GM06990 (cell line): ENCODE measurements around the gene GLG1.

Experiments used
- DNase-seq: peaks from one replicate; pipeline ENCODE4 v3.0.0-alpha.2; 2011; ENCODE audit not compliant: insufficient read length; ENCODE audit errors: extremely low read depth
- H3K27me3 ChIP-seq: replicated peaks from 2 replicates; pipeline ENCODE4 v1.6.0; 2011; ENCODE audit warnings: low read length; ENCODE audit not compliant: control insufficient read depth, insufficient read depth
- H3K36me3 ChIP-seq: 2 replicates; pipeline ENCODE4 v1.5.1; 2011; ENCODE audit warnings: low read length; ENCODE audit not compliant: control insufficient read depth, insufficient read depth
- H3K4me3 ChIP-seq: replicated peaks from 2 replicates; pipeline ENCODE4 v1.5.1; 2011; ENCODE audit warnings: low read depth, mild to moderate bottlenecking, control low read depth, low read length
- TF ChIP-seq, protein P1 (sequence below): IDR thresholded peaks from 2 replicates; pipeline ENCODE4 v1.5.1; 2011; ENCODE audit warnings: low read length, control low read depth, mild to moderate bottlenecking, inconsistent platforms; ENCODE audit not compliant: insufficient read depth, poor library complexity, severe bottlenecking

Gene GLG1

GRCh38 chr16:74451951-74452758 lies 154.8 kb downstream of the GLG1 start:
- TF ChIP-seq, protein P1, sequence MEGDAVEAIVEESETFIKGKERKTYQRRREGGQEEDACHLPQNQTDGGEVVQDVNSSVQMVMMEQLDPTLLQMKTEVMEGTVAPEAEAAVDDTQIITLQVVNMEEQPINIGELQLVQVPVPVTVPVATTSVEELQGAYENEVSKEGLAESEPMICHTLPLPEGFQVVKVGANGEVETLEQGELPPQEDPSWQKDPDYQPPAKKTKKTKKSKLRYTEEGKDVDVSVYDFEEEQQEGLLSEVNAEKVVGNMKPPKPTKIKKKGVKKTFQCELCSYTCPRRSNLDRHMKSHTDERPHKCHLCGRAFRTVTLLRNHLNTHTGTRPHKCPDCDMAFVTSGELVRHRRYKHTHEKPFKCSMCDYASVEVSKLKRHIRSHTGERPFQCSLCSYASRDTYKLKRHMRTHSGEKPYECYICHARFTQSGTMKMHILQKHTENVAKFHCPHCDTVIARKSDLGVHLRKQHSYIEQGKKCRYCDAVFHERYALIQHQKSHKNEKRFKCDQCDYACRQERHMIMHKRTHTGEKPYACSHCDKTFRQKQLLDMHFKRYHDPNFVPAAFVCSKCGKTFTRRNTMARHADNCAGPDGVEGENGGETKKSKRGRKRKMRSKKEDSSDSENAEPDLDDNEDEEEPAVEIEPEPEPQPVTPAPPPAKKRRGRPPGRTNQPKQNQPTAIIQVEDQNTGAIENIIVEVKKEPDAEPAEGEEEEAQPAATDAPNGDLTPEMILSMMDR, result no peak
- Histone ChIP-seq H3K4me3 (no peak overlapping the region), H3K27me3 (no peaks in the 10 kb centered on the region), H3K36me3 (peaks cover 15% of the 10 kb centered on the region)
- peak; percentile 66 for DNase-seq

GRCh38 chr16:74450967-74451760 lies 155.8 kb downstream of the GLG1 start:
- Histone ChIP-seq H3K36me3 (peaks cover 13% of the 10 kb centered on the region), H3K27me3 (no peaks in the 10 kb centered on the region), H3K4me3 (no peak overlapping the region)
- DNase-seq, result no peak
- TF ChIP-seq, protein P1, result no peak

DNA sequence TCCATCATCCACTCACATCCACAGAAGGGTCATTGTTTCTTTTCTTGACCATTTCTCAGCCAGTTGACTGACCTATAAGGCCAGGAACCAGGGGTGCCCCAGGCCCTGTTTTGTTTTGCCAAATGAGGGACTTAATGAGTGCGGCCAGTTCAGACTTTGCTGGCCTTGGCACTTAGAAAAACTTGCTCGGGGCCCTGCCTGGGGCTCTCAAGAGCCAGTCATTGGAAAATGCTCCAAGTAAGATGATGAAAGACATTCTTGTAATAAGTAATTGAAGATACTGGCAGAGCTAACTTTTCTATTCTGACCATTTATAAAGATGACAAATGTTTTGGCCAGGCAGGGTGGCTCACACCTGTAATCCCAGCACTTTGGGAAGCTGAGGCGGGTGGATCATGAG lies 156.7 kb downstream of the GLG1 start:
- Histone ChIP-seq H3K4me3 (no peak overlapping the region), H3K36me3 (peaks cover 11% of the 10 kb centered on the region), H3K27me3 (no peaks in the 10 kb centered on the region)
- TF ChIP-seq, protein P1, result no peak
- no peak for DNase-seq

DNA sequence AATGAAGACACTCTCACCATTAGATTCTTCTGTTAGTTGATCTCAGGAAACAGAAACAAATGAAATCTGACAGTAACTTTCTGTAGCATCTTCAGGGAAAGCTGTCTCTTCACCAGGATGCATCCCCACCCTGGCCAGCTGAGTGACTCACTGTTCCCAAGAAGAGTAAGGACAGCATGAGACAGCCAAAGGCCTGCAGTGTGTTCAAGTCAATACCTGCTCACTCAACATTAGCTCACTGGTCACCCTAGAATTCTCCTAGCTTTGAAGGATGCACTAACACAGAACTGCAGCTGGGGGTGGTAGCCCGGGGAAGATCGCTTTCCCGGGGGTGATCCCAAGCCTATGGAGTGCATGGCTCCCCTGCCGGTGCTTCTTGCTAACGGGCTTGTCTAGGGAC lies 157.4 kb downstream of the GLG1 start:
- DNase-seq, result no peak
- no peaks in the 10 kb centered on the region for H3K27me3 ChIP-seq
- TF ChIP-seq, protein P1, result no peak
- peaks cover 10% of the 10 kb centered on the region for H3K36me3 ChIP-seq
- H3K4me3 ChIP-seq, result no peak overlapping the region

- no peak for DNase-seq
- TF ChIP-seq, protein P1, result no peak
- peaks cover 10% of the 10 kb centered on the region for H3K36me3 ChIP-seq
- H3K27me3 ChIP-seq, result no peaks in the 10 kb centered on the region
- no peak overlapping the region for H3K4me3 ChIP-seq
Observed at GRCh38 chr16:74448990-74449389, 157.9 kb downstream of the GLG1 start.
